Liver (tissue), 9 donors: ENCODE data around the gene ENPP7. TPM values are rescaled to one million over a fixed set of nuclear protein-coding genes. Genes with fewer than 3 reads are reported as not detected.

Experiments used
- DNase-seq: peaks from one replicate; pipeline ENCODE4 v3.0.0-alpha.2; 2017; ENCODE audit warnings: low spot score
- H3K27ac ChIP-seq, 2 donors: one replicate each; pipeline ENCODE4 v1.7.0; 2013; ENCODE audit warnings: inconsistent platforms in 2 of 2, low read length in 2 of 2, control low read depth in 1 of 2, low read depth in 1 of 2, mild to moderate bottlenecking in 1 of 2
- H3K27me3 ChIP-seq, 4 donors: one replicate each; pipeline versions ENCODE4 v1.6.1 to v1.7.0; 2013; ENCODE audit warnings: low read length in 3 of 4, inconsistent platforms in 1 of 4, mild to moderate bottlenecking in 1 of 4, moderate library complexity in 1 of 4; ENCODE audit not compliant: control insufficient read depth in 4 of 4, insufficient read depth in 4 of 4
- H3K36me3 ChIP-seq, 4 donors: one replicate each; pipeline versions ENCODE4 v1.6.1 to v1.7.0; 2013; ENCODE audit warnings: low read length in 3 of 4, mild to moderate bottlenecking in 3 of 4, low read depth in 1 of 4, moderate library complexity in 1 of 4; ENCODE audit not compliant: control insufficient read depth in 4 of 4, insufficient read depth in 3 of 4
- H3K4me1 ChIP-seq, 4 donors: one replicate each; pipeline versions ENCODE4 v1.6.1 to v1.7.0; 2013; ENCODE audit warnings: low read length in 3 of 4, mild to moderate bottlenecking in 3 of 4, moderate library complexity in 1 of 4; ENCODE audit not compliant: control insufficient read depth in 4 of 4, insufficient read depth in 4 of 4
- H3K4me3 ChIP-seq, 3 donors: one replicate each; pipeline versions ENCODE4 v1.6.1 to v1.7.0; 2013; ENCODE audit warnings: low read length in 3 of 3, control low read depth in 1 of 3, low read depth in 1 of 3, mild to moderate bottlenecking in 1 of 3
- H3K9ac ChIP-seq, 2 donors: one replicate each; pipeline ENCODE4 v1.7.0; 2013; ENCODE audit warnings: low read length in 2 of 2, mild to moderate bottlenecking in 2 of 2, moderate library complexity in 2 of 2, control low read depth in 1 of 2, low read depth in 1 of 2
- H3K9me3 ChIP-seq, 4 donors: one replicate each; pipeline versions ENCODE4 v1.6.1 to v1.7.0; 2013; ENCODE audit warnings: low read length in 3 of 4; ENCODE audit not compliant: control insufficient read depth in 4 of 4
- EGR1 ChIP-seq, 2 donors: IDR thresholded peaks; 2 replicates each; pipeline ENCODE4 v1.6.1; 2016 to 2018; ENCODE audit warnings: antibody characterized with exemption in 2 of 2, low read depth in 2 of 2
- FOXA1 ChIP-seq: IDR thresholded peaks from 2 replicates; pipeline ENCODE4 v1.6.1; 2016; ENCODE audit warnings: antibody characterized with exemption
- FOXA2 ChIP-seq: IDR thresholded peaks from 2 replicates; pipeline ENCODE4 v1.6.1; 2016; ENCODE audit warnings: antibody characterized with exemption
- GABPA ChIP-seq, 2 donors: IDR thresholded peaks in 1 of 2; conservative IDR thresholded peaks in 1 of 2; 2 replicates each; pipeline ENCODE4 v1.6.1; 2016; ENCODE audit warnings: antibody characterized with exemption in 2 of 2, mild to moderate bottlenecking in 1 of 2, moderate library complexity in 1 of 2
- HNF4A ChIP-seq, 2 donors: conservative IDR thresholded peaks; 2 replicates each; pipeline ENCODE4 v1.6.1; 2016; ENCODE audit warnings: antibody characterized with exemption in 2 of 2, mild to moderate bottlenecking in 2 of 2
- HNF4G ChIP-seq: IDR thresholded peaks from 2 replicates; pipeline ENCODE4 v1.6.1; 2016; ENCODE audit warnings: antibody characterized with exemption
- JUND ChIP-seq, 2 donors: IDR thresholded peaks; 2 replicates each; pipeline ENCODE4 v1.6.1; 2016; ENCODE audit warnings: antibody characterized with exemption in 2 of 2
- NR2F2 ChIP-seq: IDR thresholded peaks from 2 replicates; pipeline ENCODE4 v1.6.1; 2016; ENCODE audit warnings: antibody characterized with exemption
- RAD21 ChIP-seq, 2 donors: IDR thresholded peaks; 2 replicates each; pipeline ENCODE4 v1.6.1; 2016; ENCODE audit warnings: antibody characterized with exemption in 2 of 2, mild to moderate bottlenecking in 2 of 2
- RXRA ChIP-seq, 2 donors: IDR thresholded peaks; 2 replicates each; pipeline ENCODE4 v1.6.1; 2017 to 2018; ENCODE audit warnings: antibody characterized with exemption in 2 of 2, mild to moderate bottlenecking in 1 of 2
- SP1 ChIP-seq: IDR thresholded peaks from 2 replicates; pipeline ENCODE4 v1.6.1; 2018; ENCODE audit warnings: antibody characterized with exemption, mild to moderate bottlenecking
- TAF1 ChIP-seq: conservative IDR thresholded peaks from 2 replicates; pipeline ENCODE4 v1.6.1; 2016; ENCODE audit warnings: antibody characterized with exemption, mild to moderate bottlenecking
- YY1 ChIP-seq: IDR thresholded peaks from 2 replicates; pipeline ENCODE4 v1.6.1; 2016; ENCODE audit warnings: antibody characterized with exemption, mild to moderate bottlenecking
- WGBS: extraction: QIAGEN DNeasy Blood & Tissue Kit; methylation state at CpG from one replicate; pipeline ENCODE4 v1.1.7; 2013; 5-methylcytosine and 5-hydroxymethylcytosine counted together
- polyA plus RNA-seq, 2 donors: library from polyadenylated mRNA; stranded (reverse) in 1 of 2; unstranded in 1 of 2; fragments of 200-250 nt in 1 of 2; fragments of >200 nt in 1 of 2; fragmentation: Nextera tagmentation in 1 of 2; extraction: Ambion mirVana in 1 of 2; gene quantifications; one replicate each; pipeline versions ENCODE4 v1.2.1 to v1.2.3, GENCODE V29; 2013 to 2015
- total RNA-seq, 2 donors: library from RNA; depleted of rRNA; stranded (reverse); fragments of >200 nt; gene quantifications; one replicate each; pipeline ENCODE4 v1.2.3, GENCODE V29; 2014
- TF ChIP-seq, protein P1 (sequence below): IDR thresholded peaks from 2 replicates; pipeline ENCODE4 v1.6.1; 2016; ENCODE audit warnings: antibody characterized with exemption
- TF ChIP-seq, protein P2 (sequence below): IDR thresholded peaks from 2 replicates; pipeline ENCODE4 v1.6.1; 2016; ENCODE audit warnings: antibody characterized with exemption
- TF ChIP-seq, protein P3 (sequence below): IDR thresholded peaks from 2 replicates; pipeline ENCODE4 v1.6.1; 2016; ENCODE audit warnings: antibody characterized with exemption
- TF ChIP-seq, protein P4 (sequence below): IDR thresholded peaks from 2 replicates; pipeline ENCODE4 v1.6.1; 2016; ENCODE audit warnings: antibody characterized with exemption, mild to moderate bottlenecking
- TF ChIP-seq, protein P5 (sequence below): fragments of 150-350 bp; IDR thresholded peaks from 2 replicates; pipeline ENCODE4 v1.5.1; 2017; ENCODE audit warnings: improper control_type of control experiment, low read depth, low read length; ENCODE audit not compliant: missing input control
- donor health status: healthy.
- donor health status: healthy.
- donor health status: healthy.
- donor health status: healthy.
- donor health status: healthy.

The ENPP7 gene
- total and polyA plus RNA-seq, 4 donors: 1.7 to 12.0 (median 3.9) TPM

DNA sequence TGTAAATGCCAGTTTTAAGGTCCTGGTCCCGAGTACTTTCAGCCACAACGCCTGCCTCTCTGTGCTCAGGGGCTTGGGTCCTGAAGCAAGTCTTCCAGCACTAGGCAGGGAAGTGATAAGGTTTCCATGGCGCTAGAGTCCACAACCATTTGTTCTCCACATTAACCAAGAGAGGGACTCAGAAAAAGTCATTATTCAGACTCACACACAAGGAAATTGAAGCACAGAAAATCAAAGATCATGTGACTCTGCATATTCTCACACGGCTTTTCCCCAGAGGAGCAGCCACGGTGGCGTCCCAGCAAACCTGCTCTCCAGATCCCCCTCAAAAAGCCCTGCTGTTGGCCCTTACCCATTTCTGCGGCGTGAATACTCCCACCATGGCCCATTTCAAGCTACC is 9.7 kb downstream of the ENPP7 start (continued):
- TF ChIP-seq, protein P1, sequence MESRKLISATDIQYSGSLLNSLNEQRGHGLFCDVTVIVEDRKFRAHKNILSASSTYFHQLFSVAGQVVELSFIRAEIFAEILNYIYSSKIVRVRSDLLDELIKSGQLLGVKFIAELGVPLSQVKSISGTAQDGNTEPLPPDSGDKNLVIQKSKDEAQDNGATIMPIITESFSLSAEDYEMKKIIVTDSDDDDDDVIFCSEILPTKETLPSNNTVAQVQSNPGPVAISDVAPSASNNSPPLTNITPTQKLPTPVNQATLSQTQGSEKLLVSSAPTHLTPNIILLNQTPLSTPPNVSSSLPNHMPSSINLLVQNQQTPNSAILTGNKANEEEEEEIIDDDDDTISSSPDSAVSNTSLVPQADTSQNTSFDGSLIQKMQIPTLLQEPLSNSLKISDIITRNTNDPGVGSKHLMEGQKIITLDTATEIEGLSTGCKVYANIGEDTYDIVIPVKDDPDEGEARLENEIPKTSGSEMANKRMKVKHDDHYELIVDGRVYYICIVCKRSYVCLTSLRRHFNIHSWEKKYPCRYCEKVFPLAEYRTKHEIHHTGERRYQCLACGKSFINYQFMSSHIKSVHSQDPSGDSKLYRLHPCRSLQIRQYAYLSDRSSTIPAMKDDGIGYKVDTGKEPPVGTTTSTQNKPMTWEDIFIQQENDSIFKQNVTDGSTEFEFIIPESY: no peak
- TF ChIP-seq FOXA2 (no peak), SP1 (no peak), TAF1 (no peak), YY1 (no peak), NR2F2 (no peak)

DNA sequence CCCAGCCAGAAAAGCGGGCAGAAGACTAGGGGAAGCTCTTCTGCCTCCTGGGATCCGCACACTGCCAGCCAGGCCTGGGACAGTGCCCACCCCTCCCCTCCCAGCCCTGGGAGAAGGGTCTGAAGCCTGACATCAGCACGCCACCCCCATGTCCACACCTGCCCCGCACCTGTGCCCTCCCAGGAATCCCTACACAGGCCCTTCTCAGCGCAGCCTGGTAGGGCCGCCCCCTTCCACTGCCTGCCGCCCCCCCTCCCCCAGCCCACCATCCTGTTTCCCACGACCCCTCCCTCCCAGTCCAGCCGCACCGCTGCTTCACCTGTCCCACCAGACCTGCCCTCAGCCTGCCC is 10.6 kb downstream of the ENPP7 start:
- Histone ChIP-seq H3K4me1 (peaks cover 7 to 22% (median 11%) of the 10 kb centered on the region in 4 donors), H3K27ac (no peak overlapping the region), H3K9ac (no peak overlapping the region), H3K4me3 (no peak overlapping the region), H3K9me3 (no peaks in the 10 kb centered on the region), H3K27me3 (peaks cover 0 to under 1% (median 0%) of the 10 kb centered on the region in 4 donors), H3K36me3 (no peaks in the 10 kb centered on the region)
- DNase-seq: no peak
- no peak for TF ChIP-seq GABPA (IDR thresholded peaks at IDR 0.05 in 1 of 2, conservative IDR thresholded peaks at IDR 0.05 in 1 of 2)
- TF ChIP-seq, protein P2, sequence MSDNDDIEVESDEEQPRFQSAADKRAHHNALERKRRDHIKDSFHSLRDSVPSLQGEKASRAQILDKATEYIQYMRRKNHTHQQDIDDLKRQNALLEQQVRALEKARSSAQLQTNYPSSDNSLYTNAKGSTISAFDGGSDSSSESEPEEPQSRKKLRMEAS: no peak
- no peak for TF ChIP-seq EGR1 (IDR thresholded peaks at IDR 0.05; ENCODE audit: low read depth in 2 of 2)
- no peak for TF ChIP-seq HNF4A (conservative IDR thresholded peaks at IDR 0.05)
- TF ChIP-seq, protein P3, sequence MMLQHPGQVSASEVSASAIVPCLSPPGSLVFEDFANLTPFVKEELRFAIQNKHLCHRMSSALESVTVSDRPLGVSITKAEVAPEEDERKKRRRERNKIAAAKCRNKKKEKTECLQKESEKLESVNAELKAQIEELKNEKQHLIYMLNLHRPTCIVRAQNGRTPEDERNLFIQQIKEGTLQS: no peak
- TF ChIP-seq RXRA (IDR thresholded peaks at IDR 0.05): no peak
- no peak for TF ChIP-seq TAF1
- no peak for TF ChIP-seq FOXA1
- TF ChIP-seq, protein P4, sequence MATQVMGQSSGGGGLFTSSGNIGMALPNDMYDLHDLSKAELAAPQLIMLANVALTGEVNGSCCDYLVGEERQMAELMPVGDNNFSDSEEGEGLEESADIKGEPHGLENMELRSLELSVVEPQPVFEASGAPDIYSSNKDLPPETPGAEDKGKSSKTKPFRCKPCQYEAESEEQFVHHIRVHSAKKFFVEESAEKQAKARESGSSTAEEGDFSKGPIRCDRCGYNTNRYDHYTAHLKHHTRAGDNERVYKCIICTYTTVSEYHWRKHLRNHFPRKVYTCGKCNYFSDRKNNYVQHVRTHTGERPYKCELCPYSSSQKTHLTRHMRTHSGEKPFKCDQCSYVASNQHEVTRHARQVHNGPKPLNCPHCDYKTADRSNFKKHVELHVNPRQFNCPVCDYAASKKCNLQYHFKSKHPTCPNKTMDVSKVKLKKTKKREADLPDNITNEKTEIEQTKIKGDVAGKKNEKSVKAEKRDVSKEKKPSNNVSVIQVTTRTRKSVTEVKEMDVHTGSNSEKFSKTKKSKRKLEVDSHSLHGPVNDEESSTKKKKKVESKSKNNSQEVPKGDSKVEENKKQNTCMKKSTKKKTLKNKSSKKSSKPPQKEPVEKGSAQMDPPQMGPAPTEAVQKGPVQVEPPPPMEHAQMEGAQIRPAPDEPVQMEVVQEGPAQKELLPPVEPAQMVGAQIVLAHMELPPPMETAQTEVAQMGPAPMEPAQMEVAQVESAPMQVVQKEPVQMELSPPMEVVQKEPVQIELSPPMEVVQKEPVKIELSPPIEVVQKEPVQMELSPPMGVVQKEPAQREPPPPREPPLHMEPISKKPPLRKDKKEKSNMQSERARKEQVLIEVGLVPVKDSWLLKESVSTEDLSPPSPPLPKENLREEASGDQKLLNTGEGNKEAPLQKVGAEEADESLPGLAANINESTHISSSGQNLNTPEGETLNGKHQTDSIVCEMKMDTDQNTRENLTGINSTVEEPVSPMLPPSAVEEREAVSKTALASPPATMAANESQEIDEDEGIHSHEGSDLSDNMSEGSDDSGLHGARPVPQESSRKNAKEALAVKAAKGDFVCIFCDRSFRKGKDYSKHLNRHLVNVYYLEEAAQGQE: no peak
- TF ChIP-seq, protein P5, sequence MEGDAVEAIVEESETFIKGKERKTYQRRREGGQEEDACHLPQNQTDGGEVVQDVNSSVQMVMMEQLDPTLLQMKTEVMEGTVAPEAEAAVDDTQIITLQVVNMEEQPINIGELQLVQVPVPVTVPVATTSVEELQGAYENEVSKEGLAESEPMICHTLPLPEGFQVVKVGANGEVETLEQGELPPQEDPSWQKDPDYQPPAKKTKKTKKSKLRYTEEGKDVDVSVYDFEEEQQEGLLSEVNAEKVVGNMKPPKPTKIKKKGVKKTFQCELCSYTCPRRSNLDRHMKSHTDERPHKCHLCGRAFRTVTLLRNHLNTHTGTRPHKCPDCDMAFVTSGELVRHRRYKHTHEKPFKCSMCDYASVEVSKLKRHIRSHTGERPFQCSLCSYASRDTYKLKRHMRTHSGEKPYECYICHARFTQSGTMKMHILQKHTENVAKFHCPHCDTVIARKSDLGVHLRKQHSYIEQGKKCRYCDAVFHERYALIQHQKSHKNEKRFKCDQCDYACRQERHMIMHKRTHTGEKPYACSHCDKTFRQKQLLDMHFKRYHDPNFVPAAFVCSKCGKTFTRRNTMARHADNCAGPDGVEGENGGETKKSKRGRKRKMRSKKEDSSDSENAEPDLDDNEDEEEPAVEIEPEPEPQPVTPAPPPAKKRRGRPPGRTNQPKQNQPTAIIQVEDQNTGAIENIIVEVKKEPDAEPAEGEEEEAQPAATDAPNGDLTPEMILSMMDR: no peak
- TF ChIP-seq HNF4G: no peak
- TF ChIP-seq NR2F2: no peak
- TF ChIP-seq, protein P1: no peak
- no peak for TF ChIP-seq SP1
- no peak for TF ChIP-seq RAD21 (IDR thresholded peaks at IDR 0.05)
- TF ChIP-seq FOXA2: no peak
- TF ChIP-seq JUND (IDR thresholded peaks at IDR 0.05): no peak
- no peak for TF ChIP-seq YY1
- 40% methylated on average over 10 of the region's 10 CpGs for WGBS
